Body of pancreas (tissue), 4 donors: ENCODE measurements around the gene CACNA2D3. TPM values are rescaled to one million over a fixed set of nuclear protein-coding genes. Genes with fewer than 3 reads are reported as not detected.

Source experiments
- ATAC-seq: fragments of 150-250 bp; one replicate; pipeline ENCODE4 v1.9.1; 2016
- DNase-seq, 4 donors: peaks; one replicate each; pipeline ENCODE4 v3.0.0-alpha.2; 2019
- H3K27ac ChIP-seq, 4 donors: fragments of 200-600 bp; sonication (generic); 1 replicate in 3 of 4; 2 replicates in 1 of 4; pipeline versions ENCODE4 v1.5.1 to v1.6.1; 2016 to 2019; ENCODE audit warnings: mild to moderate bottlenecking in 1 of 4, mixed read lengths in 1 of 4, moderate library complexity in 1 of 4
- H3K27me3 ChIP-seq, 2 donors: fragments of 200-600 bp; sonication (generic); one replicate each; pipeline ENCODE4 v1.6.0; 2016; ENCODE audit warnings: mild to moderate bottlenecking in 1 of 2
- H3K36me3 ChIP-seq, 2 donors: fragments of 200-600 bp; sonication (generic); replicated peaks in 1 of 2; 2 replicates each; pipeline ENCODE4 v1.5.1; 2016; ENCODE audit warnings: low read depth in 2 of 2; ENCODE audit not compliant: insufficient read depth in 1 of 2
- H3K4me1 ChIP-seq: fragments of 200-600 bp; sonication (generic); one replicate; pipeline ENCODE4 v1.6.0; 2016
- H3K4me3 ChIP-seq, 2 donors: fragments of 200-600 bp; sonication (generic); 1 replicate in 1 of 2; 2 replicates in 1 of 2; pipeline ENCODE4 v1.5.1; 2016 to 2019
- H3K9me3 ChIP-seq, 3 donors: fragments of 200-600 bp; sonication (generic); 1 replicate in 2 of 3; 2 replicates in 1 of 3; pipeline ENCODE4 v1.5.1; 2016
- POLR2A ChIP-seq, 3 donors: fragments of 450-650 bp; IDR thresholded peaks; one replicate each; pipeline ENCODE4 v1.6.1; 2016; ENCODE audit warnings: antibody characterized with exemption in 3 of 3, mild to moderate bottlenecking in 2 of 3
- WGBS, 2 donors: methylation state at CpG; one replicate each; pipeline ENCODE4 v1.1.5; 2017; 5-methylcytosine and 5-hydroxymethylcytosine counted together
- intact Hi-C: fragments of 100-400 bp; cut with DNase I; formaldehyde crosslinking; loops from one replicate; pipeline ENCODE4 v1.15.1; 2023
- total RNA-seq, 2 donors: library from RNA; depleted of rRNA; stranded (reverse); fragments of >200 nt; gene quantifications; one replicate each; pipeline ENCODE4 v1.1.0, GENCODE V29; 2016
- TF ChIP-seq, protein P1 (sequence below), 7 experiments: fragments of 450-650 bp in 4 of 7; fragments of 200-600 bp in 3 of 7; sonication (generic) in 3 of 7; IDR thresholded peaks; one replicate each; pipeline ENCODE4 v1.5.1; 2016 to 2019; ENCODE audit warnings: antibody characterized with exemption in 7 of 7

CACNA2D3 gene
- total RNA-seq, 2 donors from 2014 or later: not detected

DNA sequence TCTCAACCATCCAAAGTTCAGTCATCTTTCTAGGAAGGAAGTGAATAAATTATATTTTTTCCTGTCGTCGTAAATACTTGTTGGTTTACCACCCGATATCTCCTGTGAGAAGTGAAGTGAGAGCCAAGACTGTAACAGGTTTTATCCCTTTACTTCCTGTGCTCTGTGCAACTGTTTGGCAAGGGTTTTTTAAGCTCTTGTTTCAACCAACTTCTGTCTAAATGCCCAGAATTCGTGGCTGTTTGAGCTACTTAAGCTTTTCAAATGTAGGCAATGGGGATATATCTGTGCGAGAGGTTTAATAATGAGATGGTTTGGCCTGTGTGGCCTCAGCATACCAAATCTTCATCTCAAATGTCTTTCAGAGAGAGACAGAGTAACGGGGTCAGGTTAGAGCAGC, 670.8 kb downstream of the CACNA2D3 start:
- intact Hi-C loops: no loop called here
- Histone ChIP-seq H3K36me3 (no peaks in the 10 kb centered on the region), H3K9me3 (no peaks in the 10 kb centered on the region), H3K27me3 (no peaks in the 10 kb centered on the region), H3K4me3 (no peak overlapping the region), H3K27ac (no peak overlapping the region), H3K4me1 (no peaks in the 10 kb centered on the region)
- DNase-seq (no peak), ATAC-seq (no peak)
- TF ChIP-seq, protein P1, sequence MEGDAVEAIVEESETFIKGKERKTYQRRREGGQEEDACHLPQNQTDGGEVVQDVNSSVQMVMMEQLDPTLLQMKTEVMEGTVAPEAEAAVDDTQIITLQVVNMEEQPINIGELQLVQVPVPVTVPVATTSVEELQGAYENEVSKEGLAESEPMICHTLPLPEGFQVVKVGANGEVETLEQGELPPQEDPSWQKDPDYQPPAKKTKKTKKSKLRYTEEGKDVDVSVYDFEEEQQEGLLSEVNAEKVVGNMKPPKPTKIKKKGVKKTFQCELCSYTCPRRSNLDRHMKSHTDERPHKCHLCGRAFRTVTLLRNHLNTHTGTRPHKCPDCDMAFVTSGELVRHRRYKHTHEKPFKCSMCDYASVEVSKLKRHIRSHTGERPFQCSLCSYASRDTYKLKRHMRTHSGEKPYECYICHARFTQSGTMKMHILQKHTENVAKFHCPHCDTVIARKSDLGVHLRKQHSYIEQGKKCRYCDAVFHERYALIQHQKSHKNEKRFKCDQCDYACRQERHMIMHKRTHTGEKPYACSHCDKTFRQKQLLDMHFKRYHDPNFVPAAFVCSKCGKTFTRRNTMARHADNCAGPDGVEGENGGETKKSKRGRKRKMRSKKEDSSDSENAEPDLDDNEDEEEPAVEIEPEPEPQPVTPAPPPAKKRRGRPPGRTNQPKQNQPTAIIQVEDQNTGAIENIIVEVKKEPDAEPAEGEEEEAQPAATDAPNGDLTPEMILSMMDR (IDR thresholded peaks at IDR 0.05): no peak
- no peak for TF ChIP-seq POLR2A (IDR thresholded peaks at IDR 0.05)
- WGBS, 2 donors: 71 to 78% methylated on average over 6 of the region's 6 CpGs

DNA sequence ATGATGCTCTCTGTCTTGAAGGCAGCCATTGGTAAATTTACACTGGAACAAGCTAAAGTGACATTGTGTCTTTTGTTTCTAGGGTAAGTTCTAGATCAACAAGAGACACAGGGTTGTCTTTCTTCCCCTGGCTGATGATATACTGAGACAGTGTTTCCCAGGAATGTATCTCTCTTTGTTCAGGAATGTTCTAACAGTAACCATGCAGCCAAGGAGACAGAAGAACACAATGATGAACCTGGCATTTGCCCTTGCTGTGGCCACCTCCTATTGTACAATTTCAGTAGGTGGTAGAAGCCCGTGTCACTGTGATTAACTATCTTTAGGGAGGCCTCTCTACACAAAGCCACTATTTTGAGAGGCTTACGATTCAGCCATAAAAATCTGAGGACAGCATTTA, 674.8 kb downstream of the CACNA2D3 start:
- intact Hi-C loops: no loop called here
- Histone ChIP-seq H3K36me3 (no peaks in the 10 kb centered on the region), H3K27ac (no peak overlapping the region), H3K9me3 (no peaks in the 10 kb centered on the region), H3K4me3 (no peak overlapping the region), H3K4me1 (no peaks in the 10 kb centered on the region), H3K27me3 (no peaks in the 10 kb centered on the region)
- WGBS, 2 donors: 59 to 72% methylated on average over 2 of the region's 2 CpGs
- DNase-seq: no peak
- no peak for TF ChIP-seq POLR2A (IDR thresholded peaks at IDR 0.05)
- TF ChIP-seq, protein P1 (IDR thresholded peaks at IDR 0.05): no peak
- no peak for ATAC-seq

DNA sequence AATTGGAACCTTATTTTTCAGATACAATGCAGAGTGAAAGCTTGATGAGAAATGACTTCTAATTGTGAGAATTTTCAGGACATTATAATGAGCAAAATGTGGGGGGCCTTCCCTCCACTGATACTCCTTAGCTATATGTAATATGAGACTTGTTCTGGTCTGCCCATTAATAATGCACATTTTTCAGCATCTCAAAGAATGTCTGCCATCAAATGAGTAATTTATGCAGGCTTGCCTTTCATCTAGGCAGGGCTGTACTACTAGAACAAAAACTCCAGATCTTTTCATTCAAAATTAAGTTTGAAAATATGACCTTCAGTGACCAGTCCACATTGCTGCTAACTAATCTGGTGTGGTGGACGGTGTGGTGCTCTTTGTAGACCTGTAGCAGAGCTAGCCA, 678.1 kb downstream of the CACNA2D3 start:
- intact Hi-C loops: no loop called here
- H3K9me3 ChIP-seq: no peaks in the 10 kb centered on the region
- TF ChIP-seq, protein P1 (IDR thresholded peaks at IDR 0.05): no peak
- no peak for TF ChIP-seq POLR2A (IDR thresholded peaks at IDR 0.05)
- no peaks in the 10 kb centered on the region for H3K36me3 ChIP-seq
- no peaks in the 10 kb centered on the region for H3K4me1 ChIP-seq
- no peak for DNase-seq
- ATAC-seq: no peak
- no peak overlapping the region for H3K27ac ChIP-seq
- H3K4me3 ChIP-seq: no peak overlapping the region
- 71 to 82% methylated on average over 1 of the region's 1 CpG for WGBS, 2 donors
- no peaks in the 10 kb centered on the region for H3K27me3 ChIP-seq

DNA sequence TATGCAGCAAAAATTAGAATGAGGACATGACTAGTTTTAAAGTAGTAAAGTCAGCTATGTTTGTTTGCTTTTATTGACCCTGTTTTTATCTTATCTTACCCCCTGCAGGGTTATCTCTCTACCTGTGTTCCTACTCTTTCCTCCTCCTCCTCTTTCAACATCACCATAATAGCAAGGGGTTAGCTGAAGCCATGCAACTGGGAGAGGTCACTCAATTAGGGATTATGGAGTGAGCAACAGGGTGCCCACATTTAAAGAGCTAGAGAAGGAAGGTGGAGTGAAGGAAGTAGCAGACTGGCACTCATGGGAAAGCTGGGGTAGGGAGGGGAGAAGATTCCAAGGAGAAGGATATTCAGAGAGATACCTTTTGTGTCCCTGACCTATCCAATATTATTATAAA, 679.6 kb downstream of the CACNA2D3 start:
- no peak overlapping the region for H3K4me3 ChIP-seq

DNA sequence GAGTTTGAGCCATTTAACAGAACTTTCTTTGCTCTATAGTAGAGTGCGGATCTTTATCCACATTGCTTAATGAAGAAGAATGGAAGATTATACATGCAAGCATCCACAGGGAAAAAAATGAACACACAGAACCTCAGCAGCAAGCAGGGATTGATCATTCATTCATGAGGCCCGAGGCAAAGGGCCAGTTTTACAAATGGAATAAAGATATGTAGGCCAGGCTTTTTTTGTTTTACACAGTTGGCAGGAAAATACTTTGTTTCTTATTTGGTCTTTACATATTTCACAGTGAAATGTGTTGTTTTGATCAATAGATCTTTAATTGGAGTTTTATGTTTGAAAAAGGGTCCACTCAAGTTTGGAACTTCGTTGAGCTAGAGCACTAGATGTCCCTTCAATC, 688.0 kb downstream of the CACNA2D3 start:
- DNase-seq: no peak
- H3K4me1 ChIP-seq: no peaks in the 10 kb centered on the region
- H3K9me3 ChIP-seq: no peaks in the 10 kb centered on the region
- no peaks in the 10 kb centered on the region for H3K27me3 ChIP-seq
- intact Hi-C loops: no loop called here
- no peaks in the 10 kb centered on the region for H3K36me3 ChIP-seq
- H3K27ac ChIP-seq: no peak overlapping the region
- 66 to 76% methylated on average over 3 of the region's 3 CpGs for WGBS, 2 donors
- no peak for ATAC-seq
- H3K4me3 ChIP-seq: no peak overlapping the region
- no peak for TF ChIP-seq POLR2A (IDR thresholded peaks at IDR 0.05)
- TF ChIP-seq, protein P1 (IDR thresholded peaks at IDR 0.05): no peak

More for the DNA sequence above, 679.6 kb downstream of the CACNA2D3 start:
- Histone ChIP-seq H3K27me3 (no peaks in the 10 kb centered on the region), H3K36me3 (no peaks in the 10 kb centered on the region), H3K9me3 (no peaks in the 10 kb centered on the region), H3K27ac (no peak overlapping the region), H3K4me1 (no peaks in the 10 kb centered on the region)
- ATAC-seq (no peak), DNase-seq (no peak)
- TF ChIP-seq, protein P1 (IDR thresholded peaks at IDR 0.05): no peak
- no peak for TF ChIP-seq POLR2A (IDR thresholded peaks at IDR 0.05)
- intact Hi-C loops: no loop called here
